Measurements from ENCODE around the gene TAL1. TPM values are rescaled to one million over a fixed set of nuclear protein-coding genes. Genes with fewer than 3 reads are reported as not detected.
A peak's percentile ranks its signal among the peaks of the same experiment; 100 is the strongest.

TAL1 gene
- polyA plus RNA-seq, 1 of the 3 experiments (the other 2 are of a cell fraction): not detected

DNA sequence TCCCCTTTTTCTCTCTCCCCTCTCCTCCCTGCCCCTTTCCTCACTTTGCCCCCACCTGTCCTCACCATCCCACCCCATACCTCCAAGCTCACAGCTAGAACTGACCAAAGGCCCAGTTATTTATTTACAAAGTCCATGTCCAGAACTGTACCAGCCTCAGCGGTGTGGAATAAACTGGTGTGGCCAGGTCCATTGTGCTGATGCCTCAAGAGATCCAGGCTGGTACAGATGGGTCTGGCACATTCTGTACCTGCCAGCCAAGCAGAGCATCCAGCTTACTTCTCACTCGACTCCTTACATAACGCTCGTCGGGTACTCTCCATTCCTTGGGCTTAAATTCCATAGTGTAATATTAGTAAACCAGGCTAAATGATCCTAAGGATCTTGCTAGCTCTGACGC lies 54.0 kb downstream of the TAL1 start (continued):
- no peak for TF ChIP-seq EZH2phosphoT487 (IDR thresholded peaks at IDR 0.05; ENCODE audit: borderline replicate concordance, low read depth)
- TF ChIP-seq CHD2 (IDR thresholded peaks at IDR 0.05; ENCODE audit: low read length, partially characterized antibody): no peak
- TF ChIP-seq, protein P1, sequence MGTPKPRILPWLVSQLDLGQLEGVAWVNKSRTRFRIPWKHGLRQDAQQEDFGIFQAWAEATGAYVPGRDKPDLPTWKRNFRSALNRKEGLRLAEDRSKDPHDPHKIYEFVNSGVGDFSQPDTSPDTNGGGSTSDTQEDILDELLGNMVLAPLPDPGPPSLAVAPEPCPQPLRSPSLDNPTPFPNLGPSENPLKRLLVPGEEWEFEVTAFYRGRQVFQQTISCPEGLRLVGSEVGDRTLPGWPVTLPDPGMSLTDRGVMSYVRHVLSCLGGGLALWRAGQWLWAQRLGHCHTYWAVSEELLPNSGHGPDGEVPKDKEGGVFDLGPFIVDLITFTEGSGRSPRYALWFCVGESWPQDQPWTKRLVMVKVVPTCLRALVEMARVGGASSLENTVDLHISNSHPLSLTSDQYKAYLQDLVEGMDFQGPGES (IDR thresholded peaks at IDR 0.05; ENCODE audit: low read depth, low read length): no peak
- TF ChIP-seq TCF12 (IDR thresholded peaks at IDR 0.05): no peak

DNA sequence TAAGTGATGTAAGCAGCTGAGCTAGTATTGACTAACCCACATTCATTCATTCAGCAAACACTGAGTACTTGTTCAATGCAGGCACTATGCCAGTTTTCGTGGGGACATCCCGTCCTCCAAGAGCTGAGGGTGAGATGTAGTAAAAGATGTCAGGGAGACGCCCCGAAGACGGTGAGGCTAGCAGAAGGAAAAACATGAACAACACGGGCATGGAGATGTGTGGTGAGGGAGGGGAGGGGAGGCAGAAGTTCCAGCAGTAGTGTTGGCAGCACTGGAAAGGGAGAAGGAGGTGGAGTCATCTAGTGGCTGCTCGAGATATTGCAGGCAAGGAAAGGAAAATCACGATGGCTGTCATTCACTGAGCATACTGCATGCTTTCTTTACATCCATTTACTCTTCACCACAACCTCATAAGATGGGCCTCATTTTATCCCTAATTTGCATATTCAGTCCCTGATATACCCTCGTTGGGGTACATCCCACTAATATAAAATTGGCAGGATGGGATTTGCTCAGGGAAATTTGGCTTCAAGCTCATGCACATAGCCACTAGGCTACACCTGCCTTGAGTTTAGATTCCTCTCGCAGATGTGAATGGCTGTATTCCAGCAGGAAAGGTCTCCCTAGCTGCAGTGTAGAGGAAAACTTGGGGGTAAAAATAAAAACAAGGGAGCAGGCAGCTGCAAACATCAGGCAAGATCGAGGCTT lies 56.6 kb downstream of the TAL1 start:
- Histone ChIP-seq H2AFZ (ENCODE audit: low read depth) (no peak overlapping the region), H3K36me3 (replicated peaks in 1 of 2; ENCODE audit: control insufficient read depth in 1 of 2, insufficient read depth in 2 of 2, low read length in 1 of 2) (no peaks in the 10 kb centered on the region), H3K79me2 (ENCODE audit: insufficient read depth) (no peaks in the 10 kb centered on the region), H3K4me3 (ENCODE audit: low read depth in 2 of 2, low read length in 1 of 2) (peak overlapping the region in 1 of 2 experiments; percentile 38; a peak in 1 of 4 replicates), H3K9ac (no peak overlapping the region), H3K9me2 (no peaks in the 10 kb centered on the region), H3K4me2 (no peak overlapping the region; the same call in 1 of the 2 replicates), H3K9me3 (no peaks in the 10 kb centered on the region), H4K20me1 (ENCODE audit: insufficient read depth) (no peaks in the 10 kb centered on the region), H3K4me1 (ENCODE audit: control insufficient read depth in 1 of 2, insufficient read depth in 2 of 2, low read depth in 1 of 2, low read length in 1 of 2) (peaks cover 4 to 16% of the 10 kb centered on the region in 2 experiments; a peak in 1 of 4 replicates), H3K27me3 (ENCODE audit: insufficient read depth) (no peaks in the 10 kb centered on the region), H3K27ac (ENCODE audit: low read depth in 2 of 2, low read length in 1 of 2) (no peak overlapping the region), H3F3A (replicated peaks; ENCODE audit: insufficient read depth) (peaks cover 4% of the 10 kb centered on the region)
- ChIA-PET CTCF (interaction anchor here (0.6 to 3.6 kb wide), 23 partner anchors 9 to 1051 kb away, joined by 3 to 38 read pairs (median 4); partner anchors contain the start of gene STIL), POLR2A (interaction anchor here (0.6 kb wide), 1 partner anchor 270 kb away, joined by 3 read pairs; no protein-coding TSS in a partner anchor)
- WGBS (ENCODE audit: low lambda C conversion rate): 10% methylated on average over 11 of the region's 11 CpGs
- peak; percentile 72 for DNase-seq
- TF ChIP-seq GATA2 (CRISPR knock-in tag; IDR thresholded peaks at IDR 0.05): no peak
- no peak for TF ChIP-seq ELF1 (IDR thresholded peaks at IDR 0.05)
- no peak for TF ChIP-seq RXRA (IDR thresholded peaks at IDR 0.05; ENCODE audit: borderline replicate concordance, low read depth)
- TF ChIP-seq SIN3A (IDR thresholded peaks at IDR 0.05; ENCODE audit: borderline replicate concordance, low read depth, low read length): no peak
- TF ChIP-seq, protein P2, sequence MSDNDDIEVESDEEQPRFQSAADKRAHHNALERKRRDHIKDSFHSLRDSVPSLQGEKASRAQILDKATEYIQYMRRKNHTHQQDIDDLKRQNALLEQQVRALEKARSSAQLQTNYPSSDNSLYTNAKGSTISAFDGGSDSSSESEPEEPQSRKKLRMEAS (IDR thresholded peaks at IDR 0.05; ENCODE audit: low read depth): no peak
- no peak for TF ChIP-seq RFX5 (IDR thresholded peaks at IDR 0.05; ENCODE audit: low read length)
- TF ChIP-seq FOXJ3 (CRISPR knock-in tag; IDR thresholded peaks at IDR 0.05): no peak
- no peak for TF ChIP-seq FOXM1 (IDR thresholded peaks at IDR 0.05; ENCODE audit: low read depth)
- TF ChIP-seq, protein P3, sequence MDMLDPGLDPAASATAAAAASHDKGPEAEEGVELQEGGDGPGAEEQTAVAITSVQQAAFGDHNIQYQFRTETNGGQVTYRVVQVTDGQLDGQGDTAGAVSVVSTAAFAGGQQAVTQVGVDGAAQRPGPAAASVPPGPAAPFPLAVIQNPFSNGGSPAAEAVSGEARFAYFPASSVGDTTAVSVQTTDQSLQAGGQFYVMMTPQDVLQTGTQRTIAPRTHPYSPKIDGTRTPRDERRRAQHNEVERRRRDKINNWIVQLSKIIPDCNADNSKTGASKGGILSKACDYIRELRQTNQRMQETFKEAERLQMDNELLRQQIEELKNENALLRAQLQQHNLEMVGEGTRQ (IDR thresholded peaks at IDR 0.05; ENCODE audit: borderline replicate concordance, low read depth, low read length): no peak
- TF ChIP-seq NFIC (IDR thresholded peaks at IDR 0.05; ENCODE audit: borderline replicate concordance): no peak
- peak; percentile 75 for TF ChIP-seq SMC3 (IDR thresholded peaks at IDR 0.05; ENCODE audit: low read depth, low read length)
- TF ChIP-seq RAD21 (IDR thresholded peaks at IDR 0.05; ENCODE audit: low read length): peak; percentile 76
- TF ChIP-seq, protein P4, sequence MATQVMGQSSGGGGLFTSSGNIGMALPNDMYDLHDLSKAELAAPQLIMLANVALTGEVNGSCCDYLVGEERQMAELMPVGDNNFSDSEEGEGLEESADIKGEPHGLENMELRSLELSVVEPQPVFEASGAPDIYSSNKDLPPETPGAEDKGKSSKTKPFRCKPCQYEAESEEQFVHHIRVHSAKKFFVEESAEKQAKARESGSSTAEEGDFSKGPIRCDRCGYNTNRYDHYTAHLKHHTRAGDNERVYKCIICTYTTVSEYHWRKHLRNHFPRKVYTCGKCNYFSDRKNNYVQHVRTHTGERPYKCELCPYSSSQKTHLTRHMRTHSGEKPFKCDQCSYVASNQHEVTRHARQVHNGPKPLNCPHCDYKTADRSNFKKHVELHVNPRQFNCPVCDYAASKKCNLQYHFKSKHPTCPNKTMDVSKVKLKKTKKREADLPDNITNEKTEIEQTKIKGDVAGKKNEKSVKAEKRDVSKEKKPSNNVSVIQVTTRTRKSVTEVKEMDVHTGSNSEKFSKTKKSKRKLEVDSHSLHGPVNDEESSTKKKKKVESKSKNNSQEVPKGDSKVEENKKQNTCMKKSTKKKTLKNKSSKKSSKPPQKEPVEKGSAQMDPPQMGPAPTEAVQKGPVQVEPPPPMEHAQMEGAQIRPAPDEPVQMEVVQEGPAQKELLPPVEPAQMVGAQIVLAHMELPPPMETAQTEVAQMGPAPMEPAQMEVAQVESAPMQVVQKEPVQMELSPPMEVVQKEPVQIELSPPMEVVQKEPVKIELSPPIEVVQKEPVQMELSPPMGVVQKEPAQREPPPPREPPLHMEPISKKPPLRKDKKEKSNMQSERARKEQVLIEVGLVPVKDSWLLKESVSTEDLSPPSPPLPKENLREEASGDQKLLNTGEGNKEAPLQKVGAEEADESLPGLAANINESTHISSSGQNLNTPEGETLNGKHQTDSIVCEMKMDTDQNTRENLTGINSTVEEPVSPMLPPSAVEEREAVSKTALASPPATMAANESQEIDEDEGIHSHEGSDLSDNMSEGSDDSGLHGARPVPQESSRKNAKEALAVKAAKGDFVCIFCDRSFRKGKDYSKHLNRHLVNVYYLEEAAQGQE (IDR thresholded peaks at IDR 0.05; ENCODE audit: low read depth, low read length): no peak
- no peak for TF ChIP-seq MEF2A (IDR thresholded peaks at IDR 0.05; ENCODE audit: borderline replicate concordance, low read depth)
- no peak for TF ChIP-seq MXI1 (IDR thresholded peaks at IDR 0.05; ENCODE audit: low read depth, low read length)
- TF ChIP-seq, protein P5, sequence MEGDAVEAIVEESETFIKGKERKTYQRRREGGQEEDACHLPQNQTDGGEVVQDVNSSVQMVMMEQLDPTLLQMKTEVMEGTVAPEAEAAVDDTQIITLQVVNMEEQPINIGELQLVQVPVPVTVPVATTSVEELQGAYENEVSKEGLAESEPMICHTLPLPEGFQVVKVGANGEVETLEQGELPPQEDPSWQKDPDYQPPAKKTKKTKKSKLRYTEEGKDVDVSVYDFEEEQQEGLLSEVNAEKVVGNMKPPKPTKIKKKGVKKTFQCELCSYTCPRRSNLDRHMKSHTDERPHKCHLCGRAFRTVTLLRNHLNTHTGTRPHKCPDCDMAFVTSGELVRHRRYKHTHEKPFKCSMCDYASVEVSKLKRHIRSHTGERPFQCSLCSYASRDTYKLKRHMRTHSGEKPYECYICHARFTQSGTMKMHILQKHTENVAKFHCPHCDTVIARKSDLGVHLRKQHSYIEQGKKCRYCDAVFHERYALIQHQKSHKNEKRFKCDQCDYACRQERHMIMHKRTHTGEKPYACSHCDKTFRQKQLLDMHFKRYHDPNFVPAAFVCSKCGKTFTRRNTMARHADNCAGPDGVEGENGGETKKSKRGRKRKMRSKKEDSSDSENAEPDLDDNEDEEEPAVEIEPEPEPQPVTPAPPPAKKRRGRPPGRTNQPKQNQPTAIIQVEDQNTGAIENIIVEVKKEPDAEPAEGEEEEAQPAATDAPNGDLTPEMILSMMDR (IDR thresholded peaks at IDR 0.05): peak; percentile 88
- no peak for TF ChIP-seq TAF1 (IDR thresholded peaks at IDR 0.05; ENCODE audit: borderline replicate concordance, low read depth, low read length)
- TF ChIP-seq YY1 (IDR thresholded peaks at IDR 0.05; ENCODE audit: low read depth): no peak

Data from SK-N-SH (cell line).